ENCODE data around the gene WWOX. TPM values are rescaled to one million over a fixed set of nuclear protein-coding genes. Genes with fewer than 3 reads are reported as not detected.

The WWOX gene
- total RNA-seq, 2 experiments from 2014 or later: 16.6 to 19.0 TPM

DNA sequence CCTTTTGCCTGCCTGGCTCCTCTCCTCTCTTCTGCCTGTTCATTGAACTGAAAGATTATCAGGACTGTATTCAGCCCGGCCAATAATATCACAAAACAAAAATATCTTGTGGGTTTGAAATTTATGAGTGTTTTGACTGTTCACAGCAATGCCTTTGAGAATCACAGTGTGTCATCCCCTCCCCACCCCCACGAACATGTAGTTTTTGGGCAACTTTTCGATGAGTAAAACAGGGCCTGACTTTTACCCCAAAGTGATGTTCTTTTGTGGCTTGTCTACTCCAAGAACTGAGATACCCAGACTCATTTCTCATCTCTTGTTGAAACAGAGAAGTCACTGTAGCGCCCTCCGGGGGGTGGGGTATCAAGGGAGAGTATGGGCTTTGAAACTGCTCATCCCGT, 675.7 kb downstream of the WWOX start:
- Mint-ChIP-seq H3K4me3 (no peak overlapping the region), H3K9me3 (peaks cover 10% of the 10 kb centered on the region), H3K36me3 (ENCODE audit: low read depth) (peaks cover 31% of the 10 kb centered on the region), H3K27ac (peak overlapping the region; percentile 98), H3K27me3 (no peaks in the 10 kb centered on the region), H3K4me1 (peaks cover 93% of the 10 kb centered on the region)
- CTCF ChIA-PET: interaction anchor here (1.0 kb wide), 1 partner anchor 69 kb away, joined by 3 read pairs; no protein-coding TSS in a partner anchor
- DNase-seq: peak; percentile 72
- POLR2A ChIA-PET: interaction anchor here (6.8 to 7.5 kb wide), 2 partner anchors 119 to 825 kb away, joined by 121 to 149 read pairs; partner anchors contain the start of gene MAF

DNA sequence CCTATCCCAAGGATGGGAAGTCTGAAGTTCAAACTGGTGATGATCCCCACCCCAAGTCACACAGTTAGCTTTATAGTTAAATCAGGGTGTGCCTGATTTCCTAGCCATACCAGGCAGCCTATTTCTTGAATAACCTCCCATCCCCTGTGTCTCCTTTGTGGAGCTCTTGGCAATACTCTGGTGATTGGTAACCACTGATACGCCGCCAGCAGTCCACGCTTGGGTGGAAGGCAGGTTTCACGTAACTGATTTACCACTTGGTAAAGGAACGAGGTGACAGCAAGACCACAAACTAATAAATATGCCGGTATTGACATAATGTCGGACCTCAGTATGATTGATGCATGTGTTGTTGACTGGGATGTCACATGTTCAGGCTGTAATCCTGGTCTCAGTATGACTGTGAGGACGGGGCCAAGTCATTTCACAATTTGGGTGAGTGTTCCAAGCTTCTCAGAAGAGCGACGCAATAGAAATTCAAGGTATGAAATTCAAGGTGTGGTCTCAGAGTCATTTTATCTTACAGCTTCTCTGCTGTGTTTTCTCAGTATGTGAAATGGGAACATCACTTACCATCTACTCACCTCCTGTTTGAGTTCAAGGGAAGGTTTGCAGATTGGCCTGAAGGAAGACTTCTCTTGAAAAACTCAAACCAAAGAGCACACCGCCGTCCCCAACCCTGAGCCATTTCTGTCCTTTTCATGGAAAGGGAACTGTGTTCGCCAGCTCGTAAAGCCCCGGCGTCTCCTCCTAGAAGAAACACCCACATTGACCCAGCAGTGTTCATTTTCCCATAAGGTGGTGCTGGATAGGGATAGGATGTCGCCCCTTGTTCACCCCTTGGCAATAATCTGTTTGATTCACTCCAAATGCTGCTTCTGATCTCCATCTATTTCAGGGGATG, 678.9 kb downstream of the WWOX start:
- peaks cover 11% of the 10 kb centered on the region for H3K9me3 Mint-ChIP-seq
- H3K27me3 Mint-ChIP-seq: no peaks in the 10 kb centered on the region
- peak overlapping the region; percentile 58 for H3K4me3 Mint-ChIP-seq
- CTCF ChIA-PET: interaction anchor here (0.6 to 4.2 kb wide), 16 partner anchors 8 to 824 kb away, joined by 3 to 34 read pairs (median 4); partner anchors contain the start of gene MAF
- peak; percentile 84 for DNase-seq
- H3K4me1 Mint-ChIP-seq: peaks cover 95% of the 10 kb centered on the region
- peak overlapping the region; percentile 98 for H3K27ac Mint-ChIP-seq
- POLR2A ChIA-PET: interaction anchor here (0.7 to 7.5 kb wide), 40 partner anchors 9 to 864 kb away, joined by 3 to 149 read pairs (median 6); partner anchors contain the start of gene MAF
- peaks cover 31% of the 10 kb centered on the region for H3K36me3 Mint-ChIP-seq (ENCODE audit: low read depth)

GRCh38 chr16:78780808-78781207, 681.4 kb downstream of the WWOX start:
- CTCF ChIA-PET: interaction anchor here (1.0 to 4.2 kb wide), 3 partner anchors 11 to 14 kb away, joined by 3 to 34 read pairs (median 4); no protein-coding TSS in a partner anchor
- Mint-ChIP-seq H3K9me3 (peaks cover 7% of the 10 kb centered on the region), H3K27me3 (no peaks in the 10 kb centered on the region), H3K27ac (peak overlapping the region; percentile 98), H3K36me3 (ENCODE audit: low read depth) (peaks cover 25% of the 10 kb centered on the region), H3K4me1 (peaks cover 73% of the 10 kb centered on the region), H3K4me3 (peak overlapping the region; percentile 24)
- POLR2A ChIA-PET: interaction anchor here (1.2 to 7.5 kb wide), 7 partner anchors 9 to 819 kb away, joined by 4 to 149 read pairs (median 53); partner anchors contain the start of gene MAF
- DNase-seq: no peak

DNA sequence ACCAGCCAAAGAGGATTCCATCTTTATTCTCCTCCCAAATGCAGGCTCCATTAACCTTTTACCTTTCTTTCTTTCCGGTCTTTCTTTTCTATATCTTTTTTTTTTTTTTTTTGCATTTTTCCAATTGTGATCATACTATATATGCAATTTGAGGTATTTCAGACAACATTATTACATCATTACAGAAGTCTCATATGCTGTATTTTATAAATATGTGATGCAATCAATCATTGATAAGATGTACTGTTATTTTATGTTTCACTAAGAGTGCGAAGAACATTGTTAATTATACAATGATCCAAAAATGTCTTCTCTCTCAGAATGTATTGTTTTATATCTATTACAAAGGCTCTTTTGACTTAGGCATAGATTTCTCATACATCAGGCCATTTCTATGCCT, 683.1 kb downstream of the WWOX start:
- ChIA-PET POLR2A (interaction anchor here (0.9 to 7.5 kb wide), 2 partner anchors 12 to 817 kb away, joined by 4 to 149 read pairs; partner anchors contain the start of gene MAF), CTCF (no interaction called here)
- DNase-seq: no peak
- H3K9me3 Mint-ChIP-seq: peaks cover 7% of the 10 kb centered on the region
- no peak overlapping the region for H3K4me3 Mint-ChIP-seq
- H3K4me1 Mint-ChIP-seq: peaks cover 66% of the 10 kb centered on the region
- no peaks in the 10 kb centered on the region for H3K27me3 Mint-ChIP-seq
- peaks cover 20% of the 10 kb centered on the region for H3K36me3 Mint-ChIP-seq (ENCODE audit: low read depth)
- H3K27ac Mint-ChIP-seq: no peak overlapping the region

- H3K36me3 Mint-ChIP-seq (ENCODE audit: low read depth): peaks cover 29% of the 10 kb centered on the region
- H3K9me3 Mint-ChIP-seq: peaks cover 13% of the 10 kb centered on the region
- CTCF ChIA-PET: no interaction called here
- H3K27me3 Mint-ChIP-seq: no peaks in the 10 kb centered on the region
- peaks cover 66% of the 10 kb centered on the region for H3K4me1 Mint-ChIP-seq
- H3K27ac Mint-ChIP-seq: no peak overlapping the region
- no peak for DNase-seq
- H3K4me3 Mint-ChIP-seq: no peak overlapping the region
- POLR2A ChIA-PET: no interaction called here
Measured at GRCh38 chr16:78783570-78784079, 684.2 kb downstream of the WWOX start.

GRCh38 chr16:78784771-78785170, 685.3 kb downstream of the WWOX start:
- ChIA-PET POLR2A (no interaction called here), CTCF (interaction anchor here (1.0 to 1.3 kb wide), 2 partner anchors 14 to 103 kb away, joined by 3 to 4 read pairs; no protein-coding TSS in a partner anchor)
- Mint-ChIP-seq H3K9me3 (peaks cover 13% of the 10 kb centered on the region), H3K4me3 (no peak overlapping the region), H3K27me3 (no peaks in the 10 kb centered on the region), H3K27ac (no peak overlapping the region), H3K36me3 (ENCODE audit: low read depth) (peaks cover 29% of the 10 kb centered on the region), H3K4me1 (peaks cover 64% of the 10 kb centered on the region)
- no peak for DNase-seq

GRCh38 chr16:78785218-78785617, 685.8 kb downstream of the WWOX start:
- Mint-ChIP-seq H3K27me3 (no peaks in the 10 kb centered on the region), H3K4me1 (peaks cover 63% of the 10 kb centered on the region), H3K9me3 (peaks cover 13% of the 10 kb centered on the region), H3K4me3 (no peak overlapping the region), H3K36me3 (ENCODE audit: low read depth) (peaks cover 27% of the 10 kb centered on the region), H3K27ac (no peak overlapping the region)
- ChIA-PET CTCF (interaction anchor here (1.3 kb wide), 1 partner anchor 103 kb away, joined by 3 read pairs; no protein-coding TSS in a partner anchor), POLR2A (no interaction called here)
- DNase-seq: no peak

DNA sequence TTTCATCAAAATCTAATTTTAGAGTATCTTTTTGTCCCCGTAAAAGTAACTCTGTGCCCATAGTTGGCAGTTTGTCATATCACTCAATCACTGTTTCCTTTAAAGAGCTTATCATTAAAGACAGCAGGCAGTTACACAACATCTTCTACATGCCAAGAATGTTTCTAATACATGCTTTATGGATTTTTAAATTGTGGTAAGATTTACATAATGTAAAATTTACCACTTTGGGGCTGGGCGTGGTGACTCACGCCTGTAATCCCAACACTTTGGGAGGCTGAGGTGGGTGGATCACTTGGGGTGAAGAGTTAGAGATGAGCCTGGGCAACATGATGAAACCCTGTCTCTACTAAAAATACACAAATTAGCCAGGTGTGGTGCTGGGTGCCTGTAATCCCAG, 687.2 kb downstream of the WWOX start:
- DNase-seq: no peak
- ChIA-PET CTCF (interaction anchor here (0.6 kb wide), 1 partner anchor 9 kb away, joined by 3 read pairs; no protein-coding TSS in a partner anchor), POLR2A (no interaction called here)
- Mint-ChIP-seq H3K4me1 (peaks cover 63% of the 10 kb centered on the region), H3K27me3 (no peaks in the 10 kb centered on the region), H3K27ac (no peak overlapping the region), H3K36me3 (ENCODE audit: low read depth) (peaks cover 24% of the 10 kb centered on the region), H3K9me3 (peaks cover 13% of the 10 kb centered on the region), H3K4me3 (no peak overlapping the region)

GRCh38 chr16:78788276-78788675, 688.8 kb downstream of the WWOX start:
- H3K4me3 Mint-ChIP-seq: no peak overlapping the region
- peaks cover 64% of the 10 kb centered on the region for H3K4me1 Mint-ChIP-seq
- H3K27ac Mint-ChIP-seq: peak overlapping the region; percentile 58
- H3K36me3 Mint-ChIP-seq (ENCODE audit: low read depth): peaks cover 16% of the 10 kb centered on the region
- no peak for DNase-seq
- no peaks in the 10 kb centered on the region for H3K27me3 Mint-ChIP-seq
- H3K9me3 Mint-ChIP-seq: peaks cover 11% of the 10 kb centered on the region
- CTCF ChIA-PET: no interaction called here
- POLR2A ChIA-PET: interaction anchor here (3.4 kb wide), 1 partner anchor 9 kb away, joined by 46 read pairs; no protein-coding TSS in a partner anchor

GRCh38 chr16:78788696-78789095, 689.2 kb downstream of the WWOX start:
- Mint-ChIP-seq H3K9me3 (peaks cover 11% of the 10 kb centered on the region), H3K27ac (peak overlapping the region; percentile 58), H3K27me3 (no peaks in the 10 kb centered on the region), H3K36me3 (ENCODE audit: low read depth) (peaks cover 16% of the 10 kb centered on the region), H3K4me1 (peaks cover 68% of the 10 kb centered on the region), H3K4me3 (no peak overlapping the region)
- no peak for DNase-seq
- ChIA-PET POLR2A (interaction anchor here (3.4 kb wide), 1 partner anchor 9 kb away, joined by 46 read pairs; no protein-coding TSS in a partner anchor), CTCF (no interaction called here)

DNA sequence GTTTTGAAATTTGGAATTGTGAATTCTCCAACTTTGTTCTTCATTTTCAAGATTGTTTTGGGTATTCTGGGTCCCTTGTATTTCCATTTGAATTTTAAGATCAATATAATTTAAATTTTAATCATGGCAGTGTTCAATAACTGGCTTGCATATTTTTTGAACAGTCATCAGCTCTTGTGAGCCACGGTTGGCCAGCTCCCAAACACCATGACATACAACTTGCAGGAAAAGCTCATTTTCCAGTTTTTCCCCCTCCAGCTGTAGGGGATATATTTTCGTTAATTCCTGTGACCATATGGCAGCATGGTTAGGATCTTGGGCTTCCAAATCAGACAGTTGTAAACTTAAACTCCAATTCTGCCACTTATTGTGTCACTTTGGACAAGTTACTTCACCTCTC, 690.1 kb downstream of the WWOX start:
- H3K9me3 Mint-ChIP-seq: peaks cover 11% of the 10 kb centered on the region
- no peak overlapping the region for H3K4me3 Mint-ChIP-seq
- DNase-seq: no peak
- ChIA-PET CTCF (interaction anchor here (1.4 kb wide), 1 partner anchor 11 kb away, joined by 10 read pairs; no protein-coding TSS in a partner anchor), POLR2A (interaction anchor here (0.6 to 3.4 kb wide), 3 partner anchors 10 to 813 kb away, joined by 3 to 46 read pairs (median 4); partner anchors contain the start of gene MAF)
- peaks cover 76% of the 10 kb centered on the region for H3K4me1 Mint-ChIP-seq
- no peaks in the 10 kb centered on the region for H3K27me3 Mint-ChIP-seq
- H3K27ac Mint-ChIP-seq: peak overlapping the region; percentile 64
- H3K36me3 Mint-ChIP-seq (ENCODE audit: low read depth): peaks cover 16% of the 10 kb centered on the region

DNA sequence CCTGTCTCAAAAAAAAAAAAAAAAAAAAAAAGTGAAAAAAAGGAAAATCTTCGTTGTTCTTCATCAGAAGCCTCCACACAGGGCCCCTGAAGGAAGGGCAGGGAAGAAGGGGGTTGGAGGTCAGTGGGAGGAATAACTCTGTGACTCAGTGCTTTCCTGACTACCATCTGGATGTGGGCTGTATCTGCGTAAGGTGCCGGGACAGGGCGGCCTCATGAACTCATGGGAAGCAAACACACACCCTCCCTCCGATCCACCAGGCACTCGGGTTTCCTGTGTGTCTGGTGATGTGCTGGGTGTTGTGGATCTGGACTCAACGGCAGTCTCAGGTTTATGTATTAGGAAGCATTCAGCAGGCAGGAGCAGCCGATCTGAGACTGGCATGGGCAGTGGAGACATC, 691.6 kb downstream of the WWOX start:
- Mint-ChIP-seq H3K27ac (peak overlapping the region; percentile 94), H3K36me3 (ENCODE audit: low read depth) (peaks cover 18% of the 10 kb centered on the region), H3K4me3 (no peak overlapping the region), H3K27me3 (no peaks in the 10 kb centered on the region), H3K9me3 (peaks cover 11% of the 10 kb centered on the region), H3K4me1 (peaks cover 88% of the 10 kb centered on the region)
- ChIA-PET POLR2A (interaction anchor here (1.2 to 3.4 kb wide), 3 partner anchors 10 to 104 kb away, joined by 4 to 46 read pairs (median 5); no protein-coding TSS in a partner anchor), CTCF (no interaction called here)
- no peak for DNase-seq

Data from activated CD4-positive, alpha-beta memory T cell treated with anti-CD3 and anti-CD28 coated beads, Interleukin-2, amount 10 ng/mL, durations not matched to agents 7 days and 5 days (primary cell).